ENCODE measurements around the gene CEBPA.

CEBPA gene

GRCh38 chr19:33287438-33287837 is 14.9 kb downstream of the CEBPA start:
- H3K9me2 ChIP-seq (replicated peaks; ENCODE audit: insufficient read depth, low read length), result no peaks in the 10 kb centered on the region
- TF ChIP-seq EZH2phosphoT487 (conservative IDR thresholded peaks at IDR 0.05; ENCODE audit: low read length) (no peak), CTCF (IDR thresholded peaks at IDR 0.05; ENCODE audit: insufficient read depth, low read length, poor library complexity, severe bottlenecking) (no peak)
- H3K27me3 ChIP-seq (ENCODE audit: low read length), result no peaks in the 10 kb centered on the region; the same call in 1 of the 2 replicates
- 0 out of 2 replicates have a peak, but pooled peaks cover 4% of the 10 kb centered on the region for H3K9me3 ChIP-seq (ENCODE audit: insufficient read depth, low read length)
- H2AFZ ChIP-seq (ENCODE audit: low read depth, low read length, severe bottlenecking), result no peak overlapping the region
- H3K79me2 ChIP-seq (ENCODE audit: insufficient read depth, low read length), result no peaks in the 10 kb centered on the region
- no peaks in the 10 kb centered on the region for H3K36me3 ChIP-seq (ENCODE audit: low read length)
- H3K4me3 ChIP-seq (ENCODE audit: insufficient read depth, low read length, poor library complexity, severe bottlenecking), result no peak overlapping the region
- no peaks in the 10 kb centered on the region for H3F3A ChIP-seq (ENCODE audit: insufficient read depth)
- H4K20me1 ChIP-seq (ENCODE audit: low read depth, low read length), result no peaks in the 10 kb centered on the region
- H3K4me2 ChIP-seq (ENCODE audit: low read depth, low read length, poor library complexity, severe bottlenecking), result no peak overlapping the region
- H3K27ac ChIP-seq (ENCODE audit: low read depth, low read length), result no peak overlapping the region
- H3K9ac ChIP-seq (ENCODE audit: low read length), result no peak overlapping the region

- H3K9ac ChIP-seq (ENCODE audit: low read length), result no peak overlapping the region
- no peak overlapping the region for H2AFZ ChIP-seq (ENCODE audit: low read depth, low read length, severe bottlenecking)
- no peaks in the 10 kb centered on the region for H3K9me2 ChIP-seq (replicated peaks; ENCODE audit: insufficient read depth, low read length)
- no peak overlapping the region for H3K27ac ChIP-seq (ENCODE audit: low read depth, low read length)
- H3K27me3 ChIP-seq (ENCODE audit: low read length), result no peaks in the 10 kb centered on the region; the same call in 1 of the 2 replicates
- H3K9me3 ChIP-seq (ENCODE audit: insufficient read depth, low read length), result 0 out of 2 replicates have a peak, but pooled peaks cover 4% of the 10 kb centered on the region
- no peaks in the 10 kb centered on the region for H3F3A ChIP-seq (ENCODE audit: insufficient read depth)
- no peaks in the 10 kb centered on the region for H3K79me2 ChIP-seq (ENCODE audit: insufficient read depth, low read length)
- H4K20me1 ChIP-seq (ENCODE audit: low read depth, low read length), result no peaks in the 10 kb centered on the region
- no peak overlapping the region for H3K4me2 ChIP-seq (ENCODE audit: low read depth, low read length, poor library complexity, severe bottlenecking)
- no peaks in the 10 kb centered on the region for H3K36me3 ChIP-seq (ENCODE audit: low read length)
- no peak for TF ChIP-seq EZH2phosphoT487 (conservative IDR thresholded peaks at IDR 0.05; ENCODE audit: low read length)
- no peak overlapping the region for H3K4me3 ChIP-seq (ENCODE audit: insufficient read depth, low read length, poor library complexity, severe bottlenecking)
Observed at GRCh38 chr19:33286899-33287298, 15.4 kb downstream of the CEBPA start.

- TF ChIP-seq EZH2phosphoT487 (conservative IDR thresholded peaks at IDR 0.05; ENCODE audit: low read length) (no peak), CTCF (IDR thresholded peaks at IDR 0.05; ENCODE audit: insufficient read depth, low read length, poor library complexity, severe bottlenecking) (no peak)
- H3K27me3 ChIP-seq (ENCODE audit: low read length), result no peaks in the 10 kb centered on the region; the same call in 1 of the 2 replicates
- no peaks in the 10 kb centered on the region for H3K36me3 ChIP-seq (ENCODE audit: low read length)
- no peak overlapping the region for H3K27ac ChIP-seq (ENCODE audit: low read depth, low read length)
- no peak overlapping the region for H3K9ac ChIP-seq (ENCODE audit: low read length)
- no peak overlapping the region for H2AFZ ChIP-seq (ENCODE audit: low read depth, low read length, severe bottlenecking)
- H3K4me2 ChIP-seq (ENCODE audit: low read depth, low read length, poor library complexity, severe bottlenecking), result no peak overlapping the region
- no peaks in the 10 kb centered on the region for H3K9me2 ChIP-seq (replicated peaks; ENCODE audit: insufficient read depth, low read length)
- no peaks in the 10 kb centered on the region for H4K20me1 ChIP-seq (ENCODE audit: low read depth, low read length)
- 0 out of 2 replicates have a peak, but pooled peaks cover 4% of the 10 kb centered on the region for H3K9me3 ChIP-seq (ENCODE audit: insufficient read depth, low read length)
- H3F3A ChIP-seq (ENCODE audit: insufficient read depth), result no peaks in the 10 kb centered on the region
- no peak overlapping the region for H3K4me3 ChIP-seq (ENCODE audit: insufficient read depth, low read length, poor library complexity, severe bottlenecking)
- H3K79me2 ChIP-seq (ENCODE audit: insufficient read depth, low read length), result no peaks in the 10 kb centered on the region
Observed at GRCh38 chr19:33285441-33285927, 16.9 kb downstream of the CEBPA start.

GRCh38 chr19:33284756-33285155 is 17.6 kb downstream of the CEBPA start:
- Histone ChIP-seq H2AFZ (ENCODE audit: low read depth, low read length, severe bottlenecking) (no peak overlapping the region), H3K4me3 (ENCODE audit: insufficient read depth, low read length, poor library complexity, severe bottlenecking) (no peak overlapping the region)

More at GRCh38 chr19:33284756-33285155, 17.6 kb downstream of the CEBPA start:
- no peak overlapping the region for H3K27ac ChIP-seq (ENCODE audit: low read depth, low read length)
- H4K20me1 ChIP-seq (ENCODE audit: low read depth, low read length), result no peaks in the 10 kb centered on the region
- no peak overlapping the region for H3K4me2 ChIP-seq (ENCODE audit: low read depth, low read length, poor library complexity, severe bottlenecking)
- no peaks in the 10 kb centered on the region for H3K36me3 ChIP-seq (ENCODE audit: low read length)
- TF ChIP-seq EZH2phosphoT487 (conservative IDR thresholded peaks at IDR 0.05; ENCODE audit: low read length), result no peak
- no peak for TF ChIP-seq CTCF (IDR thresholded peaks at IDR 0.05; ENCODE audit: insufficient read depth, low read length, poor library complexity, severe bottlenecking)
- H3K9me3 ChIP-seq (ENCODE audit: insufficient read depth, low read length), result 0 out of 2 replicates have a peak, but pooled peaks cover 4% of the 10 kb centered on the region
- no peak overlapping the region for H3K9ac ChIP-seq (ENCODE audit: low read length)
- no peaks in the 10 kb centered on the region for H3F3A ChIP-seq (ENCODE audit: insufficient read depth)
- no peaks in the 10 kb centered on the region for H3K9me2 ChIP-seq (replicated peaks; ENCODE audit: insufficient read depth, low read length)
- no peaks in the 10 kb centered on the region for H3K79me2 ChIP-seq (ENCODE audit: insufficient read depth, low read length)
- no peaks in the 10 kb centered on the region for H3K27me3 ChIP-seq (ENCODE audit: low read length)

Data from SU-DHL-6 (cell line).